ENCODE data around the gene OSMR.

Gene OSMR

DNA sequence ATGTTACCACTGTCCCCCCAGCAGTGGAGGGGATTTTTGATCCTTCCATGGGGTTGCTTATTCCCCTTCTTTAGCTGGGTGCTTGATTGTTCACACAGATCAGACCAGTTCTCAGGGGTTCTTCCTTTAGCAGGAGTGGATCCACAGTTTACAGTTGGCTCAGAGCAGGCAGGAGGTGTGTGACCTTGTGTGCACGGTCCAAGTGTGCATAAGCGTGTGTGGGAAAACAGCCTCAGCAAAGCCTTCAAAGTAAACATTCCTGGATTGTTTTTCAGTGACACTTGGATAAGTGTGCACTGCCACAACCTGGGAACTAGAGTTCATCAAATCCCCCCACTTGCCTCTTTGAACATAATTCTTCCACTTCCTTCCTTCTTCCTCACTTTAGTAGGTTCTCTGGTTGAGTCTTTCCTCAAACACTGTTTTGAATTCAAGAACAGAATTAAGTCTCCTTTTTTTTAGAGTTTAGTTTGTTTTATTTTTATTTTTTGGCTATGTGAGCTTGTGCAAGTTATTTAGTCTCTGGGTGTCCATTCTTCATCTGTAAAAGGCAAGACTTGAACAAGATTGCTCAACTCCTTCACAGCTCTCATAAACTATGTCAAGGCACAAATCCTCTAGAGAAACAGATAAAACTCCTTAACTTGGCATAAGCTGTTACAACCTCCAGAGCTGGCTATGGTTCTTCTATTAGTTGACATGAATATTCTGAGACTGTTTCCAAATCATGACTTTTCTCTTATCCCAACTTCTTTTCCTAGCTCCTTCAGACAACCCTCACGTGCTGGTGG, 78.0 kb downstream of the OSMR start:
- no peak for DNase-seq (ENCODE audit: low read depth in 1 of 2, low spot score in 1 of 2)

DNA sequence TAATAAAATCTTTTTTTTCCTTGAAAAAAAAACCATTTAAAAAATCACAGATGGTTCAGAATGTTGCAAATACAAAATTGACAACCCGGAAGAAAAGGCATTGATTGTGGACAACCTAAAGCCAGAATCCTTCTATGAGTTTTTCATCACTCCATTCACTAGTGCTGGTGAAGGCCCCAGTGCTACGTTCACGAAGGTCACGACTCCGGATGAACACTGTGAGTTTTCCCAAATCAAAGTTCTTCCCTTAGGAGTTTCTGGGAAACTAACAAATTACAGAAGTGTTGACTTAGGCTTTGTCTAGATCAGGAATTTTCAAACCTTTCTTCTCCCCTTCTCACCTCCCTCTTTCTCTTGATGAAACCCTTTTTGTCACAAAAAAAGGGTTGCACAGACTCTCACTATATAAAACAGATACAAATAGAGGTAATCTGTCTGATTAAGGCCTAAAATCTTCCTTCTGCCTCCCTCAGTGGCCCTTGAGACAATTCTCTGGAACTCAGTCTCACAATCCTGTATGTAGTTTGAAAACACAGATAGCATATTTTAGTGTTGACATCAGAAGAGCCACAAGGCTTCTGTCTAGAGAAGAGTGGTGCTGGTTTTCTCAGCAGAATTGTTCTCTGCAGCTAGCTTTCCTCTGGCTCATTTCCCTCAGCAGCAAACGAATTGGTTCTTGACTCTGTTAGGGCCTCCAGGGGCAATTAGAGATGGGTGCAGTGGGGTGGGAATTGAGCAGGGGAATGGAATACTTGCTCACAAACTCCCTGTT, 79.5 kb downstream of the OSMR start:
- DNase-seq (ENCODE audit: low read depth in 1 of 2, low spot score in 1 of 2), result no peak

DNA sequence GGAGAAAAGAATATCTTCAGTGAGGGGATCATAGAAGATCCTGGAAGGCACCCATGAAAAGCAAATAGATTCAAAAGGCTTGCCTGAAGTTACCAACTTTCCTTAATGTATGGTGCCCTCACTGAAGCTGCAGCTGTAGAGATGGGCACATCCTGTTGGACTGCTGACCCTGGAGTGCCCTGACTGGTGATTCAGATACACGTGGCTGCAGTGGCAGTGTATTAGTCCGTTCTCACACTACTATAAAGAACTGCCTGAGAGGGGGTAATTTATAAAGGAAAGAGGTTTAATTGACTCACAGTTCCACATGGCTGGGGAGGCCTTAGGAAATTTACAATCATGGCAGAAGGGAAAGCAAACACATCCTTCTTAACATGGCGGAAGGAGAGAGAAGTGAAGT, 80.3 kb downstream of the OSMR start:
- no peak for DNase-seq (ENCODE audit: low read depth in 1 of 2, low spot score in 1 of 2)

DNA sequence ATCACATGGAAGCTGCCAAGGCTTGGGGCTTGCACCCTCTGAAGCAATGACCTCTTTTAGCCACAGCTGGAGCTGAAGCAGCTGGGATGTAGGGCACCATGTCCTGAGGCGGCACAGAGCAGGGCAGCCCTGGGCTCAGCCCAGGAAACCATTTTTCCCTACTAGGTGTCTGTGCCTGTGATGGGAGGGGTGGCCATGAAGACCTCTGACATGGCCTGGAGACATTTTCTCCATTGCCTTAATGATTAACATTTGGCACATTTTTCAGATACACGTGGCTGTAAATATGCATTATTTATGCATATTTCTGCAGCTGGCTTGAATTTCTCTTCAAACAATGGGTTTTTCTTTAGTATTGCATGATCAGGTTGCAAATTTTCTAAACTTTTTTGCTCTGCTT, 81.7 kb downstream of the OSMR start:
- DNase-seq (ENCODE audit: low read depth in 1 of 2, low spot score in 1 of 2), result no peak

DNA sequence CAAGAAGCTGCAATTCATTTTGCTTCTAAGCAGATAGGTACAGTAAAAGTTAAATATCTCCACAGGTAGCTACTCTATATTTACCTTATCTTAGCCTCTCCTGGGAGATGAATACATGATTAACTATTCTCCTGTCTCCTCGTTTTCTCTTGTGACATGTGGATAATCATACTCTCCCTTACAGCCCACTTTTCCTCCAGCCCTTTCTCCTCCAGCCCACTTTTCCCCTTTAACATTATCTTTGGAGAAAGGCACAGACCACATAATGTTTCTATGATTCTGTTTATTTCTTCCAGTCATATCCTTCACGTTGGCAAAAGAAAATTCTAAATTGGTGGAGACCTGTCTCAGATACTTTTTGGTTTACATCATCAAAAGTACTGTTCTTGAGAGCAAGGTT, 84.0 kb downstream of the OSMR start:
- no peak for DNase-seq (ENCODE audit: low read depth in 1 of 2, low spot score in 1 of 2)

DNA sequence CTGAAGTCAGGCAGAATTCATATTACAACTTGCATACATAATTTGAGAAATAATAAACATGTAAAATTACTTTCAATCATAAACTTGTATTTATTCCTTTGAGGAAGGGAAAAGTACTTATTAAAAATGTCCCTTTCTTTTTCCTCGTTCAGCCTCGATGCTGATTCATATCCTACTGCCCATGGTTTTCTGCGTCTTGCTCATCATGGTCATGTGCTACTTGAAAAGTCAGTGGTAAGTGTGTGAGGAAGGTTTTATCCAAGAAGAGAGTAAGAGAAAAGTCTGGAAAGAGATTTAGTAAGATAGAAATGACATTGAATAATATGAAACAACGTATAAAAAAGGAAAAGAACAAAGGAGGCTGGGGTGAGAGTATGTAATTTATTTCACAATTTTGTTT, 85.9 kb downstream of the OSMR start:
- no peak for DNase-seq (ENCODE audit: low read depth in 1 of 2, low spot score in 1 of 2)

DNA sequence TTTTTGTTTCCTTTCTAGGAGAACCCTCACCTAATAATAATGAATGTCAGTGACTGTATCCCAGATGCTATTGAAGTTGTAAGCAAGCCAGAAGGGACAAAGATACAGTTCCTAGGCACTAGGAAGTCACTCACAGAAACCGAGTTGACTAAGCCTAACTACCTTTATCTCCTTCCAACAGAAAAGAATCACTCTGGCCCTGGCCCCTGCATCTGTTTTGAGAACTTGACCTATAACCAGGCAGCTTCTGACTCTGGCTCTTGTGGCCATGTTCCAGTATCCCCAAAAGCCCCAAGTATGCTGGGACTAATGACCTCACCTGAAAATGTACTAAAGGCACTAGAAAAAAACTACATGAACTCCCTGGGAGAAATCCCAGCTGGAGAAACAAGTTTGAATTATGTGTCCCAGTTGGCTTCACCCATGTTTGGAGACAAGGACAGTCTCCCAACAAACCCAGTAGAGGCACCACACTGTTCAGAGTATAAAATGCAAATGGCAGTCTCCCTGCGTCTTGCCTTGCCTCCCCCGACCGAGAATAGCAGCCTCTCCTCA, 87.1 kb downstream of the OSMR start:
- no peak for DNase-seq (ENCODE audit: low read depth in 1 of 2, low spot score in 1 of 2)

DNA sequence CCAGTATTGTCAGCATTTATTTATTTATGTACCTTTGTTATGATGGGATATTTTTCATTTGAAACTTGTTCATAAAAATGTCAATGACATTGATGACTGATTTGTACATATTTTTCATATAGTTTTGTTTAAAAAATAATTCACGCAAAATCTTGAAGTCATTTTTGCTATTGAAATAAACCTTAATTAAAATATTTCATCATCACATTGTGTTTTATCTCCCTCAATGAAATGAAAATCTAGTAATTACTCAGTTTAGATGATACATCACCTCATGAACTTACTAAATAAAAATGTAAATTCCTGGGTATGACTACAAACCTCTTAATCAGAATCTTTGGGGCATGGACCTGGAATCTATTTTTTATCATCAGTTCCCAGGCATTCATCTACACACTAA, 89.6 kb downstream of the OSMR start:
- DNase-seq (ENCODE audit: low read depth in 1 of 2, low spot score in 1 of 2), result no peak

DNA sequence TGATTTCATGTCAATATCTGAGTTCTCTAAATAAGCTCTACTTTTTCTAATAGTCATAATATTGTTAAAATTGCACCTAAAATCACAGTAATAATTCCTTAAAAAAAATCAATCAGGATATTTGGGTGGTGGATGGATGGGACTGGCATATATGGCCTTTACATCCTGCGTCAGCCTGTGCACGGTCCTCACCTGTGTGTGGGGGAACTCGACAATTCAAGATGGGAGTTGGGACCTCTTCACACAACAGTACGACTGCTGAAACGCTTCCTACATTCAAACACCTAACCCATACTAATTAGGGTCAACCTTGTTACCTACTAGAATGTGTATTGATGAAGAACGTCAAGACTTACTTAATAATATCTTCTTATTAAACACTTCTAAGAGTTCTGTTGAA, 90.5 kb downstream of the OSMR start:
- DNase-seq (ENCODE audit: low read depth in 1 of 2, low spot score in 1 of 2), result no peak

DNA sequence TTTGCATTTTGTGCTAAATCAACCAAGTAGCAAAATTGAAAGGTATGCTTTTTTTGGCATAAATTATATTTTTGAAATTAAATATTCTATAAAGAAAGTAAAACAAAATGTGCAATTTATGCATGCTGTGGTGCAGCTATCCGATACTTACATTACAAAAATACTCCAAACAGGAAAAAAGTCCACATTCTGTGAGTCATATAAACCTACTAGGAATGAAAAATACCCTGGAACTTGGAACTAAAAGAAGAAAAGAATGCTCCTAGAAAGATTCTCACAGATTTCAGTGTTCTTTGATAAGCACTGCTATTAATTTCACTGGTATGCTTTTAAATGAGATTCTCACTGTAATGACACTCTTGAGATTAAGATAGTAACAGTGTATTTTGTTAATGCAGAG, 92.6 kb downstream of the OSMR start:
- no peak for DNase-seq (ENCODE audit: low read depth in 1 of 2, low spot score in 1 of 2)

DNA sequence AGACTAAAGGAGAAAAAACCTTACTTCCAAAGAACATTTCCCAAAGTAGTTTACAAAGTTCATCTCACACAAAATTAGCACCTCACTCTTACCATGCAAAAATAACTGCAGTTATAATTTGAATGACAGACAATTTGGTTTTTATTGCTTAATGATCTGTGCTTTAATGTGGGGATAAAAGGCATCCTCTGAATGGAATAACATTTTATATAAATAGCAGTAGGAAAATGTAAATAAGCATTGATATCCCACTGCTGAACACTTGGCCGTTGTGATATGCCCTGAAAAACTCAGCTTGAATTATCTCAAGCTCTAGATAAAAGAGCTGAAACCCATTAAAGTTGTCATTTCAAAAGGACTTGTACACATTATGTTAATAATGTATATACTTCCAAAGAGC, 93.2 kb downstream of the OSMR start:
- no peak for DNase-seq (ENCODE audit: low read depth in 1 of 2, low spot score in 1 of 2)

DNA sequence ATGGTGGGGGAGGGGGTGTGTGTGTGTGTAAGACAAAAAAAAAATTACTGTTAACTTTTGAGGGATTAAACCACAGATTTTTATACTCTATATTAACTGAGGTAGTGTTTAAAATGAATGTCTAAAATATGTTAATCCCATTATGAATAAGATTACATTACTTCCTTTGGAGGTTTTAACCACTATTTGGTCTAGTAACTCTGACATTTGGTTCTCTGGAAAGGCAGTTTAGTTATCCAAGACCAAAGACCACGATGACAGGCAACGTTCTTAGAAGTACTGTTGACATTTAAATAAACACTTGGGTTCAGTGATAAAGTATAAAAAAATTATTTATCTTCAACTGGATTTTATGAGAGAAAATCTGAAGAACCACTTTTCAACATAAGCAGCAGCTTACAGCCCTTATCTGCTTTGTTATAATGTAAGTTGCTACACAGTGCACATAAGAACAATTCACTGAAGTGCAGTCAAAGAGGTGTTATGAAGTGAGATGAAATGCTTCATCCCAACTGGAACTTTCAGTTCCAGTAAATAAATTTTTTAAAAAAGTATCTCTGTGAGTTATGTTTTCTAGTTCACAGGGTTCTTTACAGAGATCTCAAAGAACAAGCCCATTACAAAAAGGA, 94.5 kb downstream of the OSMR start:
- DNase-seq (ENCODE audit: low read depth in 1 of 2, low spot score in 1 of 2), result no peak

DNA sequence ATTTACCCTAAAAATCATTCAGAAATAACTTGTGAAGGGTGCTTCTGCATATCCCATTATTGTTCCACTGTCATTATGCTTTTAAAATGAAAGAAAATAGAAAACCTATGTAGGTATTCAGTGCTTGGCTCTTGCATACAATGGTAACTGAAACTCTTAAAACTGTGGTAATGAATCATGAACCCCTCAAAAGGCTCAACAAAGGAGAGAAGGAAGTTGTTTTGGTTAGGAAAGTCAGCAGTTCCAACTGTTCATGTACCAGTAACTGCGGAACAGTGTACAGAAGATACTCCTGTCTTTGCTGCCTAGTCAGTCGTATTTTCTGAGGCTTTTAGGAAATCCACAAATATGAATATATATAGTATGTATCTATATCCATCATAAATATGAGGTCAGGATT, 96.1 kb downstream of the OSMR start:
- DNase-seq (ENCODE audit: low read depth in 1 of 2, low spot score in 1 of 2), result no peak

DNA sequence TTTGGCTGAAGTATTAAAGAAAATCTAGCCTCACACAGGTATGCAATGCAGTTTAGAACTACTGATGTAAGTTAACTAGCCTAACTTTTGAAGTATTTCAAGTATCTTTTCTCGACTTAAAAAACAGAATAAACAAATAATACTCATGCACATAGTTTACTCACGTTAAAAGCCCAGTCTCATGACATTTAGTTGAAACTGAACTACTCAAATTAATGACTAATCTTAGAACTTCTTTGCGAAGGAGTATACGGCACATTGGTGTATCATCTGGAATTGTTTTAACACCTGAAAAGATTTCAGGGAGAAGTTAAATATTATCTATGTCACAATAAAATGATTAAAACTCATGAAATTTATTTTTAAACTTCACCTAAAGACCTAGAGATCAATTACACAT, 98.5 kb downstream of the OSMR start:
- no peak for DNase-seq (ENCODE audit: low read depth in 1 of 2, low spot score in 1 of 2)

DNA sequence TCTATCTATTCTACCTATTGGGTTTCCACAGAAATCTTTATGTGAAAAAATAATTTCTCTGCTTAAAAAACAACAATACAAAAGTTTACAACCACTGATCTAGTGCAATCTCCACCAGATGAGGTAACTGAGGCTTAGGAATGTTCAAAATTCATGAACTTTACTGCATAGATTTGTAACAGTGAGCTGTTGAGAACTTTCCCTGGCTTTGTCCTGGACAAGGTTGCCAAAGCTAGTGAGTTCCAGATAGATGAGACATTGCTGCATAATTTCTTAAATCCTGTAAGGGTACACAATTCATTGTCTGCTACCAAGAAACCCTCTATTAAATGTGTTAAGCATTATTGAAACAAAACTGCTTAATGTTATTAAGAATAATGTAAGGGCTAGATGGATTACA, 102.7 kb downstream of the OSMR start:
- no peak for DNase-seq (ENCODE audit: low read depth in 1 of 2, low spot score in 1 of 2)

DNA sequence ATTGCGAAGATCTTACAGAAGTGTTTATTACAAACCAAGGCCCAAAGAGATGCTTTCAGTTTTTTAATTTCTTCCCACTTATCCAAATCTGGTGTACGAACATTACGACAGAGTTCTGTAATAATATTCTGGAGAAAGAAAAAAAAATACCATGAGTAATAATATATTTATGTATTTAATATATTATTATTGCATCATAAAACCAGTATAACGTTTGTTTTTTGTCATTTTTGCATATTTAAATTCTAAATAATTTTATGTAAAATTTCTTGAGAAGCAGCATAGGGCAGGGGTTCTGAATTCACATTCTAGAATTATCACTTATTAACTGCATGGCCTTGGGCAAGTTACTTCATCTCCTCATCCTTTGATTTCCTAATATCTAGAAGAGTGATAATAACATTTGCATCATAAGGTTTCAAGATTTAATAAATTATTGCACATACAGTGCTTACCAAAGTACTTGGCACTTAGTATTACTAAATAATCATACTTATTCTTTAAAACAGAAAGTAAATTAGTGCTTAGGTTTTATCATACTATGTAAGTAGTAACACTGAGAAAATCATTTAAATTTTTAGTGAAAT, 107.7 kb downstream of the OSMR start:
- no peak for DNase-seq (ENCODE audit: low read depth in 1 of 2, low spot score in 1 of 2)

DNA sequence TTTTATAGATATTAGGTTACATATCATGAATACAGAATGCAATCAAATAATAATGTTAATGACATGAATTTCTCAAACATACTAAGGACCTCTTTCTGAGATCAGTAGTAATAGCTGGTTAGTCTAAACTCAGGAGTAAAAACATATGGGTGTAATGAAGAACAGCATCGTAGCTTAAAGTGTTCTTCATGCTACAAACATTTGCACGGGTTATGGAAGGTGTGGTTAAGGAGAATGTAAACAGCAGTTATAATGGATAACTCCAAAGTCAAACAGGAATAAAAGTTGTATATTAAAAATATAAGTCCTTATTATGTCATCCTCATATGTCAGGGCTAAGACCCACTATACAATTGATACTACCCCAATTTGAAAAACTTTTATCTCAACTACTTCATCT, 115.9 kb downstream of the OSMR start:
- no peak for DNase-seq (ENCODE audit: low read depth in 1 of 2, low spot score in 1 of 2)

DNA sequence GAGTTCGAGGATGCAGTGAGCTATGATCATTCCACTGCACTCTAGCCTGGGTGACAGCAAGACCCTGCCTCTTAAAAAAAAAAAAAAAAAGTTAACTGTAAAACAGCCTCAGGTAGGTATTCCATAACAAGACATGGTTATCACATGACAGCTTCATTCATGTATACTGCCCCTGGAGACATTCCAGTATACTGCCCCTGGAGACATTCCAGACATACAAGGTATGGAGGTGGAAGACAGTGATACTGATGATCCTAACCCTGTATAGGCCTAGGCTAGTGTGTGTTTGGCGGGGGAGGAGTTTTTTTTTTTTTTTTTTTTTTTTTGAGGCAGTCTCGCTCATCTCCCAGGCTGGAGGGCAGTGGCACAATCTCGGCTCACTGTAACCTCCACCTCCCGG, 122.9 kb downstream of the OSMR start:
- DNase-seq (ENCODE audit: low read depth in 1 of 2, low spot score in 1 of 2), result no peak

DNA sequence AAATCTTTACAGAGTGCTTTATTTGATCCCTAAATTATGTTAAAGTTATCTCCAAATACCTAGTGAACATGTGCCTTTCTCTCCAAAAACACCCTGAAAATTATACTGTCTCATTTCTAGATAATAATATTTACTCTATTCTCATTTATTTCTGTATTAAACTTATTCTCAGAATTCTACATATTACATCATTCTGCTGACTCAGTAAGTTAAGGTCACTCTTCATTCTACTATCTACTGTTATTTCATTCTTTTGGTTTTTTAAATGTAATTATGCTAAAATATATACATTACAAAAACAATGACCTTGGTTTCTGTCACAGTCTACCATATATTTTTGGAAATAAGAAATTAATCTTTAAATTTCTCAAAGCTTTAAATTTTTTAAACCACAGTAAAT, 132.2 kb downstream of the OSMR start:
- DNase-seq (ENCODE audit: low read depth in 1 of 2, low spot score in 1 of 2), result no peak

DNA sequence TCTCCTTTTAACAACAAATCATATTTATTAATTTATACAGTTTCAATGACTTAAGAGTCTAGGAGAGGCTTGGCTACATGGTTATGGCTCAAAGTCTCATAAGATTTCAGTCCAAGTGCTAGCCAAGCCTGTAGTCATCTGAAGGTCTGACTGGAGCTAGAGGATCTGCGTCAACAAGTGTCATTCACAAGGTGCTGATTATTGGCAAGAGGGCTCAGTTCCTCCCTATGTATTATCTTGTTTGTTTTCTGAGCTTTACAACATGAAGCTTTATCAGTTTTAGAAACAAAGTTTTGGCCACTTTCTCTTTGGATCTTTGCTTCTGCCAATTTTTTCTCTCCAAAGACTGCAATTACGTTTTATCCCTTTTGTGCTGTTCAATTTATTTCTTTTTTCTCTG, 133.7 kb downstream of the OSMR start:
- no peak for DNase-seq (ENCODE audit: low read depth in 1 of 2, low spot score in 1 of 2)

Data from activated CD4-positive, alpha-beta T cell treated with anti-CD3 and anti-CD28 coated beads, Interleukin-2, amount 50 U/mL, for 24 hours (primary cell).